H1 (cell line): Measurements from ENCODE around the gene CELF1.

Experiments
- ATF2 ChIP-seq: IDR thresholded peaks from 2 replicates; pipeline ENCODE4 v1.6.1; 2012; ENCODE audit warnings: low read length, inconsistent platforms
- CREB1 ChIP-seq: IDR thresholded peaks from 2 replicates; pipeline ENCODE4 v1.6.1; 2012; ENCODE audit warnings: inconsistent platforms
- EGR1 ChIP-seq: IDR thresholded peaks from 2 replicates; pipeline ENCODE4 v1.6.1; 2011; ENCODE audit warnings: low read depth, low read length, borderline replicate concordance
- EZH2 ChIP-seq: fragments of 200-600 bp; sonication (generic); IDR thresholded peaks from 2 replicates; pipeline ENCODE4 v1.7.1; 2012; ENCODE audit warnings: low read depth, mild to moderate bottlenecking, moderate library complexity, low read length, inconsistent platforms; ENCODE audit not compliant: severe bottlenecking
- JUND ChIP-seq: IDR thresholded peaks from 2 replicates; pipeline ENCODE4 v1.6.1; 2011; ENCODE audit warnings: mild to moderate bottlenecking, improper control_type of control experiment, low read length
- MAFK ChIP-seq: IDR thresholded peaks from 2 replicates; pipeline ENCODE4 v1.6.1; 2012; ENCODE audit warnings: low read depth, mild to moderate bottlenecking, improper control_type of control experiment, low read length
- NANOG ChIP-seq: IDR thresholded peaks from 2 replicates; pipeline ENCODE4 v1.6.1; 2011; ENCODE audit warnings: low read length, low read depth, mild to moderate bottlenecking, inconsistent platforms; ENCODE audit not compliant: insufficient read depth, poor library complexity, severe bottlenecking
- POLR2A ChIP-seq, 2 experiments: IDR thresholded peaks; 1 replicate in 1 of 2; 2 replicates in 1 of 2; pipeline ENCODE4 v1.6.1; 2011; ENCODE audit warnings: low read depth in 2 of 2, low read length in 2 of 2, mild to moderate bottlenecking in 2 of 2; ENCODE audit errors: control extremely low read depth in 1 of 2
- RAD21 ChIP-seq, 2 experiments: IDR thresholded peaks in 1 of 2; conservative IDR thresholded peaks in 1 of 2; 2 replicates each; pipeline ENCODE4 v1.6.1; 2011; ENCODE audit warnings: low read depth in 2 of 2, low read length in 2 of 2, improper control_type of control experiment in 1 of 2, inconsistent platforms in 1 of 2, mild to moderate bottlenecking in 1 of 2, moderate library complexity in 1 of 2
- TCF12 ChIP-seq: IDR thresholded peaks from 2 replicates; pipeline ENCODE4 v1.6.1; 2011; ENCODE audit warnings: low read depth, mild to moderate bottlenecking, low read length
- ZNF274 ChIP-seq: IDR thresholded peaks from 2 replicates; pipeline ENCODE4 v1.7.0; 2012; ENCODE audit warnings: low read length, borderline replicate concordance; ENCODE audit errors: extremely low read depth
- TF ChIP-seq, protein P1 (sequence below), 3 experiments: IDR thresholded peaks; 1 replicate in 2 of 3; 2 replicates in 1 of 3; pipeline versions ENCODE4 v1.5.1 to v1.6.1; 2011; ENCODE audit warnings: low read length in 3 of 3, mild to moderate bottlenecking in 3 of 3, inconsistent platforms in 2 of 3, low read depth in 1 of 3, moderate library complexity in 1 of 3; ENCODE audit not compliant: insufficient read depth in 1 of 3; ENCODE audit errors: control extremely low read depth in 1 of 3
- TF ChIP-seq, protein P2 (sequence below): IDR thresholded peaks from 2 replicates; pipeline ENCODE4 v1.6.1; 2011; ENCODE audit warnings: low read depth, mild to moderate bottlenecking, low read length; ENCODE audit not compliant: insufficient read depth

DNA sequence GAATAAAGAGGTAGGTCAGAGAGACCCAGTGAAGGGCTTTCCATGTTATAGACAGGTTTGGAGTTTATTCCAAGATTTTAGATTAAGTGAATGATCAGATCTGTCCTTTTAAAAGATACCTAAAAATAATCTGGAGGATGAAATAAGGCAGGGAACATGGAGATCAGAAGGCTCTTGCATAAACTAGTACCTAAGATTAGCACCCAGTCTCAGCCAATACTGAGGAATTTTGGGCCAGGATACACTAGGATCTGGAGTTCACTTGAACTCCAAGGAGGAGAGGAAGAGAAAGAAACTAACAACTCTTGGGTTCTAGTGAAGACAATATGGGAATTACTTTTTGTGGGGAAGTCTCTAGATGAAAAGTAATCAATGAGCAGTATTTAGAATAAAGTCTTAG lies 56.1 kb downstream of the CELF1 start:
- TF ChIP-seq EGR1 (no peak), CREB1 (no peak), ZNF274 (no peak), EZH2 (no peak), RAD21 (IDR thresholded peaks at IDR 0.05 in 1 of 2, conservative IDR thresholded peaks at IDR 0.05 in 1 of 2; ENCODE audit: low read depth in 2 of 2, low read length in 2 of 2) (no peak), JUND (no peak), POLR2A (IDR thresholded peaks at IDR 0.05; ENCODE audit: control extremely low read depth in 1 of 2, low read depth in 2 of 2, low read length in 2 of 2) (no peak), ATF2 (no peak), MAFK (no peak), TCF12 (no peak), NANOG (no peak)
- TF ChIP-seq, protein P1, sequence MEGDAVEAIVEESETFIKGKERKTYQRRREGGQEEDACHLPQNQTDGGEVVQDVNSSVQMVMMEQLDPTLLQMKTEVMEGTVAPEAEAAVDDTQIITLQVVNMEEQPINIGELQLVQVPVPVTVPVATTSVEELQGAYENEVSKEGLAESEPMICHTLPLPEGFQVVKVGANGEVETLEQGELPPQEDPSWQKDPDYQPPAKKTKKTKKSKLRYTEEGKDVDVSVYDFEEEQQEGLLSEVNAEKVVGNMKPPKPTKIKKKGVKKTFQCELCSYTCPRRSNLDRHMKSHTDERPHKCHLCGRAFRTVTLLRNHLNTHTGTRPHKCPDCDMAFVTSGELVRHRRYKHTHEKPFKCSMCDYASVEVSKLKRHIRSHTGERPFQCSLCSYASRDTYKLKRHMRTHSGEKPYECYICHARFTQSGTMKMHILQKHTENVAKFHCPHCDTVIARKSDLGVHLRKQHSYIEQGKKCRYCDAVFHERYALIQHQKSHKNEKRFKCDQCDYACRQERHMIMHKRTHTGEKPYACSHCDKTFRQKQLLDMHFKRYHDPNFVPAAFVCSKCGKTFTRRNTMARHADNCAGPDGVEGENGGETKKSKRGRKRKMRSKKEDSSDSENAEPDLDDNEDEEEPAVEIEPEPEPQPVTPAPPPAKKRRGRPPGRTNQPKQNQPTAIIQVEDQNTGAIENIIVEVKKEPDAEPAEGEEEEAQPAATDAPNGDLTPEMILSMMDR (IDR thresholded peaks at IDR 0.05; ENCODE audit: control extremely low read depth in 1 of 3, insufficient read depth in 1 of 3, low read depth in 1 of 3, low read length in 3 of 3) = no peak
- TF ChIP-seq, protein P2, sequence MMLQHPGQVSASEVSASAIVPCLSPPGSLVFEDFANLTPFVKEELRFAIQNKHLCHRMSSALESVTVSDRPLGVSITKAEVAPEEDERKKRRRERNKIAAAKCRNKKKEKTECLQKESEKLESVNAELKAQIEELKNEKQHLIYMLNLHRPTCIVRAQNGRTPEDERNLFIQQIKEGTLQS = no peak
